Measurements from ENCODE around the gene AGBL5. TPM values are rescaled to one million over a fixed set of nuclear protein-coding genes. Genes with fewer than 3 reads are reported as not detected.

Gene AGBL5
- total and polyA plus RNA-seq, 2 donors (not counting 1 experiment from before 2014, with no cell fraction given): 19.8 to 20.9 TPM

DNA sequence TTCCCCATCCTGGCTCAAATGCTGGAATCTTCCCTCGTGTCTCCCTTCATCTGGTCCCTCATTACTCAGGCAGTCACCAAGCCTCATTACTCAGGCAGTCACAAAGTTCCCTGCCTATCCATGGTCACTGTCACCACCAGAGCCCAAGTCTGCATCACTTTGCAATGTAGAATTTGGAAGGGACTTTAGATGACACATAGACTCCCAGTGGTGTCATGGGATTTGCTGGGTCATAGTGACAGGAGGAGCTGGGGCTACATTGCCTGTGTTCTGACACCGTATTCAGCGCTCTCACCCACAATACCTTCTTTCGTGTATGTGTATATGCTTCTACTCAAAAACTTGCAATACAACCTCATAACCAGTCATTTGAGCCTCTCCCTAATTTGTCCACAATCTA, 24.9 kb downstream of the AGBL5 start:
- no peak overlapping the region for H3K27ac ChIP-seq (ENCODE audit: insufficient read depth, low read length)
- H4K20me1 ChIP-seq (ENCODE audit: control insufficient read depth, extremely low read depth, insufficient read depth, low read length): no peaks in the 10 kb centered on the region
- DNase-seq (ENCODE audit: low read depth in 2 of 2): no peak
- H3K4me2 ChIP-seq (ENCODE audit: extremely low read depth, insufficient read depth, low read length): no peak overlapping the region
- H3K9ac ChIP-seq (ENCODE audit: insufficient read depth, low read length): no peak overlapping the region
- H3K4me1 ChIP-seq (ENCODE audit: control insufficient read depth, extremely low read depth, insufficient read depth, low read length): peaks cover 37% of the 10 kb centered on the region
- TF ChIP-seq EZH2 (IDR thresholded peaks at IDR 0.05; ENCODE audit: low read length, missing control alignments) (no peak), CTCF (conservative IDR thresholded peaks at IDR 0.05 in 1 of 2, IDR thresholded peaks at IDR 0.05 in 1 of 2; ENCODE audit: low read depth in 1 of 2, low read length in 2 of 2) (no peak)
- H3K9me3 ChIP-seq (ENCODE audit: control insufficient read depth, insufficient read depth, low read depth, low read length): no peaks in the 10 kb centered on the region
- peaks cover 4% of the 10 kb centered on the region for H3K36me3 ChIP-seq (ENCODE audit: control insufficient read depth, insufficient read depth, low read length)
- H3K4me3 ChIP-seq (replicated peaks in 1 of 4; ENCODE audit: control extremely low read depth in 1 of 4, insufficient read depth in 1 of 4, low read depth in 3 of 4, low read length in 4 of 4): no peak overlapping the region
- peaks cover 26% of the 10 kb centered on the region for H3K79me2 ChIP-seq (ENCODE audit: control insufficient read depth, insufficient read depth, low read length)
- H2AFZ ChIP-seq (ENCODE audit: low read length): no peak overlapping the region
- no peaks in the 10 kb centered on the region for H3K27me3 ChIP-seq (ENCODE audit: control insufficient read depth, insufficient read depth, low read length)

DNA sequence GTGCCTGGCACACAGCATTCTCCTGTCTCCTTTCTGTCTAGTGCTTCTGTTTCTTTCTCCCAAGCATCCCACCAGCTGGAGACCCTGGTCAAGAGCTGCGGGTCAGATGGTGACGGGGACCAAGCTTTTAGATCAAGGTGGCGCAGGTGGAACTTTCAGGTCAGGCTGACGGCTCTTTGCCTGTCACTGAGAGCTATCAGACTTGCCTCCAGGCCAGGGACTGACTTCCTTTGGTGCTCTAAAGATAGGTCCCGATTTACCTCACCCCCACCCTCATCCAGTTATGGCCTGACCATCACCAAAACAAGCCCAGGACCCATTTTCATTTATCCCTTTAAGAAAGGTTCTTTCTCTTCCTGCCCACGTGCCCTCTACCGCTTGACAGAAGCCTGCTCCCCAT, 25.8 kb downstream of the AGBL5 start:
- TF ChIP-seq CTCF (conservative IDR thresholded peaks at IDR 0.05 in 1 of 2, IDR thresholded peaks at IDR 0.05 in 1 of 2; ENCODE audit: low read depth in 1 of 2, low read length in 2 of 2) (no peak), EZH2 (IDR thresholded peaks at IDR 0.05; ENCODE audit: low read length, missing control alignments) (no peak)
- H3K9me3 ChIP-seq (ENCODE audit: control insufficient read depth, insufficient read depth, low read depth, low read length): no peaks in the 10 kb centered on the region
- H3K36me3 ChIP-seq (ENCODE audit: control insufficient read depth, insufficient read depth, low read length): peaks cover 8% of the 10 kb centered on the region
- DNase-seq (ENCODE audit: low read depth in 2 of 2): no peak
- peaks cover 30% of the 10 kb centered on the region for H3K79me2 ChIP-seq (ENCODE audit: control insufficient read depth, insufficient read depth, low read length)
- H3K27me3 ChIP-seq (ENCODE audit: control insufficient read depth, insufficient read depth, low read length): no peaks in the 10 kb centered on the region
- H3K27ac ChIP-seq (ENCODE audit: insufficient read depth, low read length): no peak overlapping the region
- H3K4me1 ChIP-seq (ENCODE audit: control insufficient read depth, extremely low read depth, insufficient read depth, low read length): peaks cover 35% of the 10 kb centered on the region
- no peak overlapping the region for H3K9ac ChIP-seq (ENCODE audit: insufficient read depth, low read length)
- no peak overlapping the region for H3K4me3 ChIP-seq (replicated peaks in 1 of 4; ENCODE audit: control extremely low read depth in 1 of 4, insufficient read depth in 1 of 4, low read depth in 3 of 4, low read length in 4 of 4)
- H2AFZ ChIP-seq (ENCODE audit: low read length): no peak overlapping the region
- no peak overlapping the region for H3K4me2 ChIP-seq (ENCODE audit: extremely low read depth, insufficient read depth, low read length)
- no peaks in the 10 kb centered on the region for H4K20me1 ChIP-seq (ENCODE audit: control insufficient read depth, extremely low read depth, insufficient read depth, low read length)

DNA sequence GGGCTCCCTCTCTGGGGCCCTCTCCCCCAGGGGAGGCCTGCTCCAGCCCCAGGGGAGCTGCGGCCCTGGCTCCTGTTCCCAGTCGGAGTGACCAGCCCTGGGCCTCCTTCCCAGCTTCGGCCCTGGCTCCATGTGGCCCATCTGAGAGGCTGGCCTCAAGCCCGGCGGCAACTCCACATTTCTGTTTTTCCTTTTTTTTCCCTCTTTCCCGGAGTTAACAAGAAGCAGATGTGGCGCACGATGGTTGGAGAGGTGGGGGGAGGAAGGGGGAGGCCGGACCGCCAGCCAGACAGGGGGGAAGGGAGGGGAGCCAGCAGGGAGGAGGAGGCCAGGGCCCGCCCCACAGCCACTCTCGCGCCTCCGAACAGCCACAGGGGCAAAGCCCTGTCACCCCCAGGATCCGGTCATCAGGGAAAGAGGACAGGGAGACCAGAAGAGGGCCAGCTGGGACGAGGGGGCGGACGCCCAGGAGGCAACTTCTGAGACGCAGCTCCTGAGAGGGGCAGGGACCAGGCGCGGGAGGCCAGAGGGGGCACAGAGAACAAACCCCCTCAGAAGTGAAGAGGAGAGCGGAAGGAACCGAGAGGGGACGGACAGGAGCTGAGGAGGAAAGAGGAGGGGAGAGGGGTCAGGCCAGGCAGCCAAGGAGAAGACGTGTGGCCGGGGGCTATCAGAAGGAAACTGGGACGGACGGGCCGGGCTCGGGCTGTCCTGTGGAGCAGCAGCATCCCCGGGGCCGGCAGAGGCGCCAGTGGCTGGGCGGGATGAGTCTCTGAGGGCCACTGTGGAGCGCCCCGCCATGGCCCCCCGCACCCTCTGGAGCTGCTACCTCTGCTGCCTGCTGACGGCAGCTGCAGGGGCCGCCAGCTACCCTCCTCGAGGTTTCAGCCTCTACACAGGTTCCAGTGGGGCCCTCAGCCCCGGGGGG, 27.1 kb downstream of the AGBL5 start, which contains the start of gene EMILIN1:
Gene EMILIN1 (plus strand): TSS at position 349 of the 928 bp plus-strand sequence. CDS start 451 bp downstream, at position 800.
- peak within 1 kb of the TSS; percentile 86 for H3K9ac ChIP-seq (ENCODE audit: insufficient read depth, low read length)
- peaks cover 30% of the 10 kb centered on the region for H3K79me2 ChIP-seq (ENCODE audit: control insufficient read depth, insufficient read depth, low read length)
- H3K4me2 ChIP-seq (ENCODE audit: extremely low read depth, insufficient read depth, low read length): peak within 1 kb of the TSS; percentile 99
- DNase-seq (ENCODE audit: low read depth in 2 of 2): peak; percentile 95 to 98
- TF ChIP-seq EZH2 (IDR thresholded peaks at IDR 0.05; ENCODE audit: low read length, missing control alignments) (no peak), CTCF (conservative IDR thresholded peaks at IDR 0.05 in 1 of 2, IDR thresholded peaks at IDR 0.05 in 1 of 2; ENCODE audit: low read depth in 1 of 2, low read length in 2 of 2) (no peak)
- H3K36me3 ChIP-seq (ENCODE audit: control insufficient read depth, insufficient read depth, low read length): peaks cover 16% of the 10 kb centered on the region
- no peaks in the 10 kb centered on the region for H3K27me3 ChIP-seq (ENCODE audit: control insufficient read depth, insufficient read depth, low read length)
- peak within 1 kb of the TSS; percentile 84 to 97 (median 89) for H3K4me3 ChIP-seq (replicated peaks in 1 of 4; ENCODE audit: control extremely low read depth in 1 of 4, insufficient read depth in 1 of 4, low read depth in 3 of 4, low read length in 4 of 4)
- peak within 1 kb of the TSS; percentile 55 for H2AFZ ChIP-seq (ENCODE audit: low read length)
- peaks cover 28% of the 10 kb centered on the region for H3K4me1 ChIP-seq (ENCODE audit: control insufficient read depth, extremely low read depth, insufficient read depth, low read length)
- H3K27ac ChIP-seq (ENCODE audit: insufficient read depth, low read length): peak within 1 kb of the TSS; percentile 94
- H3K9me3 ChIP-seq (ENCODE audit: control insufficient read depth, insufficient read depth, low read depth, low read length): no peaks in the 10 kb centered on the region
- H4K20me1 ChIP-seq (ENCODE audit: control insufficient read depth, extremely low read depth, insufficient read depth, low read length): no peaks in the 10 kb centered on the region

All from fibroblast of lung (primary cell).